HG03095 (cell line): ENCODE results near the gene GPX3.

Source experiments
- ATAC-seq: cut with Tn5 transposase; IDR thresholded peaks from one replicate; pipeline ENCODE4 v1.9.1; 2021; ENCODE audit warnings: moderate library complexity; ENCODE audit not compliant: unreplicated experiment

The GPX3 gene

DNA sequence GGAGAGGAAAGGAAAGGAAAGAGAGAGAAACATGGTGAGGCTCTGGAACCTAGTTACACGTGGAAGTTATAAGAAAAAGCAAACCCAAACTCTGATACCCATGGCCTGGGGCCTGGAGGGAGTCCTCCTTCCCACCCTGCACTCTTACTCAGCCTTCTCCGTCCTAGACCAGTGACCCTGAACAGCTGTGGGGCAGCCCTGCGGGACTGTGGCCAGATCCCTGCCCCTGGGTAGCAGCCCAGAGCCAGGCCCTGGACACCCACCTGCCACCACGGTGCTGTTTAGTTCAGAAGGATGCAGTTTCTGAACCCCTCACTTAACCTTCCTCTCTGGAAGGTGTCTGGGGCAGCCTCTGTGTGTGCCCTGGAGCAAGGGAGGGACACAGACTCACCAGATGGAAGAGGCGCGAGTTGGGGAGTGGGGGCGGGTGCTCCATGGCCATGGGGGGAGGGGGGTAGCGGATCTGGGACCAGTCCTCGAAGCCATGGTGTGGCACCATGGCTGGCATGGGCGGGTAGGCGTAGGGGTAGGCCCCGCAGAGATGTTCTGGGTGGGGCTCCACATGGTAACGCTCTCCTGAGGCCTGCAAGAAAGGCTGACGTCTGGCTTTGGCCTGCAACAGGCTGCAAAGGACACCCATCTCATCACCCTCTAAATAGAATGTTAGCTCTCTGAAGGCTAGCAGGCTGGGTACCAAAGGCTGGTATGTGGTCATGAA is 13.0 kb downstream of the GPX3 start:
- no peak for ATAC-seq

DNA sequence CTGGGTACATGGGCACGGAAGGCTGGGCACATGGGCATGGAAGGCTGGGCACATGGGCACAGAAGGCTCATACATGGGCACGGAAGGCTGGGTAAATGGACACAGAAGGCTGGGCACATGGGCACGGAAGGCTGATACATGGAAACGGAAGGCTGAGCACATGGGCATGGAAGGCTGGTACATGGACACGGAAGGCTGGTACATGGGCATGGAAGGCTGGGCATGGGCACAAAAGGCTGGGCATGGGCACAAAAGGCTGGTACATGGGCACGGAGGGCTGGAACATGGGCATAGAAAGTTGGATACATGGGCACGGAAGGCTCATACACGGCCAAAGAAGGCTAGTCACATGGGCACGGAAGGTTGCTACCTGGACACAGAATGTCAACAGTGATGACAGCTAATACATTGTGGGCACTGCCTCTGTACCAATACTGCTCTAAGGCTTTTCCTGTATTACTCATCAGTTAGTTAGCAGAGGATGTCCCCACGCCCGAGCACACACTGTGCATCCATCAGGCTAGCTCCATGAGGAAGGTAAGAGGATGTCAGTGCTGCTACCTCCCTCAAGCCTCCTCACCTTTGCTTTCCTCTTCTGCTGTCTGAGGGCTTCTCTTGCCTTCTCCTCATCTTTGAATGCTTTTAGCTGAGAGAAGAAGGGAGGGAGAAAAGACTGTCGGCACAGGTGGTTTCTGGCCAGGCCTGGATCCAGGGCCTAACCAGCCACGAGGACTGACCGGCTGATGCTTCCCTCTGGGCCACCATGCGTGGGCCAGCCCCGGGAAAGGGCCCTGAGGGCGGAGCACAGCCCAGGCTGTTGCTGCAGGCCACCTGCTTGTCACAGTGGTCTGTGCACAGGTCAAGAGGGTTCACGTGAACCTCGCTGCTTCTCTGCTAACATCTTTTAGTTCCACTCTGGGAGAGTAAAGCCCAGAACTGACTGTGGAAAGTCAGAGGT is 14.3 kb downstream of the GPX3 start:
- ATAC-seq = no peak

DNA sequence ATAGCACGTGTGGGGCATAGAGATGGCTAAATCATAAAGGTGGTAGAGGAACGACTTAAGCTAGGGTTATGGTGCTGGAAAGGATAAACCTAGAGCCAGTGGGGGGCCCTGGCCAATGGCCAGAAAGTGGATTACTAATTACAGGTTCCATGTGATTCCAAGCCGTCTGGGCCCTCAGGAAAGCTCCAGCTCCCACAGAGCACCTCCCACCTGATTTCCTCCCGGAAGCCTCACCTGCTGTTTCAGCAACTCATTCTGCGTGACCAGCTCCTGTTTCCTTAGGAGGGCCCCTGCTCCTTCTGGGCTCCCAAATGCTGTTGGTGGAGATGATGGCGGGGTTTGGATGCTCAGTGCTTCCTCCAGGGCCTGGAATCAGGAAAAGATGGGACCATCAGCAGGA is 16.2 kb downstream of the GPX3 start:
- no peak for ATAC-seq

DNA sequence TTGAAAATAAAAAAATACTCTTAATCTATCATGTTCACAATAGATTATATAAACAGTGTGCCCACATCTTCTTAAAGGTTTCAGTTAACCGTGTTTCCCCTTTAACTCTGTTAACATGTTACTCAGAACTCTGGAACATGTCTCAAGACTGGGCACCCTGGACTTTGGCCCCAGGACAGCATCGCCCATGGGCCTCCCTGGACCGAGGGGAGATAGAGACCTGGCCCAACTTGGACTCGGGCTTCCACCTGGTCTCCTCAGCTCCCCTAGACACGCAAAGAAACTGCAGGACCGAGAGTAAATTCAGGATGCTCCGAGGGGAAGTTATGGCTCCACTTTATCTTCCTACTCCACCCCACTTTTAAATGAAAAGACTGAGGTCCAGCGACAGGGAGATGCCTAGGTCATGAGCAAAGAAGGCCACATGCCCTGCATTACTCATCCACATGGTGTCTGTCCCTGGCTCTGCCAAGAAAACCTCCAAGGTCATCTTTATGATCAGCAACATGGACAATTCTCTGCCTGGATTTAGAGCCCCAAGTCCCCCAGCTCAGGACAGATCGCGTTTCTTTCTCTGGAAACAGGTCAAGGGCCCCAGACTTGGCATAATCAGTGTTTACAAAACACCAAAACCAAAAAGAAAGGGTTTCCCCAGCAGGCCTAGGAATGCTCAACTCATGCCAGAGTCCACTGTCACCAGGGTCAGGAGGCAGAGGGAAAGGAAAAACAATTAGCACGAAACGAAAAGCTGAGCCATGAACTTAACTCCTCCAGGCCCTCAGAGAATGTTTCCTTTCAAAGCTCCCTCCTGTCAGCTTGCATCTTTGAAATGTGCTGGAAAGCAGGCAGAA is 17.4 kb downstream of the GPX3 start:
- ATAC-seq = no peak

DNA sequence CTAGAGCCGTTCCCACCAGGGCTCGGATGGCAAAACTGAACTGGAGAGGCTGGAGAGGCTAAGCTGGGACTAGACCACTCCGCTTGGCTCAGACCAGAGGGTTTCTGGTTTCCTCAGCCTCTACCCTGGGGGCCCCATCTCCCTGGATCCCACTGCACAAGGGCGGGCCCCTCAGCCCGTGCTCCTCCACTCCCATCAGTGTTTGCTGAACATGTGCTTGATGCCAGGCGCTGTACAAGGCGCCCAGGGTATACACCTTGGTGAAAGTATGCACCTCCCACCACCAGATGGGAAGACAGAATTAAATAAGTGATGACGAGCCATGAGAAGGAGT is 18.0 kb downstream of the GPX3 start:
- ATAC-seq = no peak

DNA sequence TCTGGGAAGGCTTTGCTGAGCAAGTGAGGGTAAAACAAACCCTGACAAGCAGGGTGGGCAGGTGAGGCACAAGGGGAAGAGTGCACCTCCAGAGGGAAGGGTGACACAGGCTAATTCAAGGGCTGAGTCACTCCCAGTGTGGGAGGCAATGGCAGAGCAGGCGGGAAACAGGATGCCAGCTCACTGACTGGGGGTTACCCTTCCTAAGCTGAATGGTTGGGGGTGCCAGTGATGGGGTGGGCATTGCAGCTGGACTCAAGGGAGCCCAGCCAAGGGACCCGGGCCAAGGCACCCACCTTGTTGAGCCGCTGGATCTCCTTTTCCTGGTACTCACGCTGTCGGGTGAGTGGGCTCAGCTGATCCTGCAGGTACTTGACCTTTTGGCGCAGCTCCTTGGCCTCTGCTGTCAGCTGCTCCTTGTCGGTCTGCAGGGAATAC is 18.4 kb downstream of the GPX3 start:
- ATAC-seq = no peak

DNA sequence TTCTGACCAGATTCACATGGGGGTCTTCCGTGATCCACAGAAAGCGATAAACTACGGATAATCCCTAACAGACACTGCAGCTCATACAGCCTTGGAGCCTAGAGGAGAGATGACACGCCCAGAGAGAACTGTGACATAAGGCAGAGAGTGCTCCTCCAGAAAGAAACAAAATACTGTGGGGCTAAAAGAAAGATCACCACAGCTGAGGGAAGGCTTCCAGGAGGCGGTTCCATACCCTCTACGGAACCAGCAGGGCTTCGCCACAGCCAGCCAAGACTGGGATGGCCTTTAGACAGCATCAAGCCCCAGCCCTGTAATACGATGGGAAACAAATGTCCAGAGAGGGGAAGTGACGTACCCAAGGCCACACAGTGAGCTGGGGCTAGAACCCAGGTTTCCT is 19.3 kb downstream of the GPX3 start:
- no peak for ATAC-seq

DNA sequence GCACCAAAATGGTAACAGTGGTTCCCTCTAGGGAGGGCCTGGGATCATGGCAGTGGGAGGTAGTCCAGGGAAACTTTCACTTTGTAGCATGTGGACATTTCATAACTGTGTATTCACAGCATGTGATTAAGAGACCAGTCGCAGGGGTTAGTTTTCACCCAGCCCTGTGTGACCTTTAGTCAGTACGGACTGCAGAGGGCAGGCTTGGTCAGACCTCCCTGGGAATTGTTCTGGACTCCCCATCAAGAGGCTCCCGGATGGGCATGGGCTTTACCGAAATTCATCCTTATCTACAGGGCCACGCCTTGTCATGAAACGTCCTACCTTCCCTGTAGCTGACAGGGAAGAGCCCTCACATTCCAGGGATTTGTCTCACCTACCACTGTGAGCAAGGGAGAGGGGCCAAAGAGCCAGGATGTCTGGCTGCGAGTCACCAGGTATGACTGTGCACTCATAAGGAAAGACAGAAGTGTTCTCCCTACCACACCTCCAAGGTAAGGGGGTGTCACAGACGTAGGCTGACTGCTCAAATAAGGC is 19.9 kb downstream of the GPX3 start:
- ATAC-seq = no peak

DNA sequence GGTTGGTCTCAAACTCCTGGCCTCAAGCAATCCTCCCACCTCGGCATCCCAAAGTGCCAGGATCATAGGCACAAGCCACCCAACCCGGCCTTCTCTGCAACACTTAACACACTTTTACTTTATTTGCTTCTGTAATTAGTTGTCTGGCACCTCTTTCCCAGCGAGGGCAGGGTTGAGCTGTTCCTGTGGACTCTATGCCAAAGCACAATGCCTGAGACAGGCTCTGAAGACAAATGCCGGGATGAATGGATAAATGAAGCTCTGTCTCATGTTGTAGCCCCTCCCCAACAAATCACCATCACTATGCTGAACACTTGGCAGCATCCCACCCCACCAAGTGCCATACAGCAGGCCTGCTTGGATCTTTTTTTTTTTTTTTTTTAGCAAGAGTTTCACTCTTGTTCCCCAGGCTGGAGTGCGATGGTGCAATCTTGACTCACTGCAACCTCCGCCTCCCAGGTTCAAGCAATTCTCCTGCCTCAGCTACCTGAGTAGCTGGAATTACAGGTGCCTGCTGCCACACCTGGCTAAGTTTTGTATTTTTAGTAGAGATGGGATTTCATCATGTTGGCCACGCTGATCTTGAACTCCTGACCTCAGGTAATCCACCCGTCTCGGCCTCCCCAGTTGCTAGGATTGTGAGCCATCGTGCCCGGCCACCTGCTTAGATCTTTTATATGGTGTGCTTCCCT is 21.3 kb downstream of the GPX3 start:
- ATAC-seq = no peak

DNA sequence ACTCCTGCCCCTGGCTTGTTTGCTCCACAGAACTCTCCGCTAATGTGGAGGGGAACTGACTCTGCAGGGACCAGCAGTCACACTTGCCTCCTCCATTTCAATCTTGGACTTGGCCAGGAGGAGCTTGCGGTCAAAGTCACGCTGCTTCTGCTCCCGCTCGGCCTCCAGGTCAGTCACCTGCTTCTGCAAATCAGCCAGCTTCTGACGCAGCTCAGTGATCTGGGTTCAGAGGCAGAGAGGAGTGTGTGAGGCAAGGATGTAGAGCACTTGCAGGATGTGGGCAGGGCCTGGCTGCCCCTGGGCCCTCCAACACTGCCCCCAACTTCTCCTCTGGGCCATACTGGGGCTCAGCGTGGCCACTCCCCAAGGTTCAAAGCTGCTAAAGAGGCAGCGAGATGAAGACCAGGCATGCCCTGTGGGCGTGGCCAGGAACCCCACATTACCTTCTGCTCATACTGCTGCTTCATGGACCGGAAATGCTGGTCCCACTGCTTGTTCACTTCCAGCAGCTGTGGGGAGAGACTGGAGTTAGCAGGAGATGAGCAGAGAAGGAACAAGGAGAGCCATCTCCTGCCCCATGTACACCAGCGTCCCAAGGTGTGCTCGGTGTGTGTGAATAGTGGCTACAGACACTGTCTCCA is 22.2 kb downstream of the GPX3 start:
- no peak for ATAC-seq

DNA sequence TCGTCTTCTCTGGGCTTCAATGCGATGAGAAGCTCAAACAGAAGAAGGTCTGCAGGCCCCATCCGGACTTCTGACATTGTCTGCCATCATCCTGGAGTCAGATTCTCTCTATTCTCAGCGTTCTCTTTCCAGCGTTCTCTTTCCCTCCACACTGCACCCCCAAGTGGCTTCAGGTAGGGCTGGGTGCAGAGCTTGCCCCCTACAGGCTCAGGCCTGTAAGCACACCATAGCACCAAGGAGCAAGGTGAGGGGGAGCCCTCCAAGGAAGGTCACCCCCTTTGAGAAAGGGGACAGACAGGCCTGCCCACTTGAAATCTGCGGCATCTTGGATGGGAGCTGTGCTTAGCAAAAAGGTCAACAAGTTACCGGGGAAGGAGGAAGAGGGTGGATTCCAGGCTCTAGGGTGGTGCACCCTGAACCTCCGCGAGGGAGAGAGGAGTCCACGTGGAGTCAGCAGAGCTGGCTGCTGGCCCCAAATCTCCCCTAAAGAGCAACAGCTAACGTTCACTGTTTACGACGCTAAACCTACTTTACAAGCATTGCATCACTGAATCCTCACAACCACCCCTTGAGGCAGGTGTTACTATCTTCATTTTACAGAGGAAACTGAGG is 27.5 kb downstream of the GPX3 start:
- ATAC-seq = no peak

DNA sequence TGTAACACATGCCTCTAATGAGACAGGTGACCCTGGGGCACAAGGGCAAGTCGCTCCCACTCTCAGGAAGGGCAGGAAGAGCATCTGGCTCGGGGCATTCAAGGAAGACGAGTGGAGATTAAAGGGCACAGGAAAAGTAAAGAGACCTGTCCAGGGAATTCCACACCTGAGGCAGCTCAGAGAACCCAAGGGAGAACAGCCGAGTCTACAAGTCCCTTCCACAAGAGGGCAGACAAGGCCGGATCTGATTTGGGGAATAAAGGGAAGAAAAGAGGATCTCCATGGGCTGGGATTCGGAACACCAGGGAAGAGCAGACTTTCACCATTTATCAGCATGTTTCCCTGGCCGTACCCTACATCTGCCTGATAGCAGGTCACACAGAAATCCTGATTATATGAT is 28.1 kb downstream of the GPX3 start:
- no peak for ATAC-seq

DNA sequence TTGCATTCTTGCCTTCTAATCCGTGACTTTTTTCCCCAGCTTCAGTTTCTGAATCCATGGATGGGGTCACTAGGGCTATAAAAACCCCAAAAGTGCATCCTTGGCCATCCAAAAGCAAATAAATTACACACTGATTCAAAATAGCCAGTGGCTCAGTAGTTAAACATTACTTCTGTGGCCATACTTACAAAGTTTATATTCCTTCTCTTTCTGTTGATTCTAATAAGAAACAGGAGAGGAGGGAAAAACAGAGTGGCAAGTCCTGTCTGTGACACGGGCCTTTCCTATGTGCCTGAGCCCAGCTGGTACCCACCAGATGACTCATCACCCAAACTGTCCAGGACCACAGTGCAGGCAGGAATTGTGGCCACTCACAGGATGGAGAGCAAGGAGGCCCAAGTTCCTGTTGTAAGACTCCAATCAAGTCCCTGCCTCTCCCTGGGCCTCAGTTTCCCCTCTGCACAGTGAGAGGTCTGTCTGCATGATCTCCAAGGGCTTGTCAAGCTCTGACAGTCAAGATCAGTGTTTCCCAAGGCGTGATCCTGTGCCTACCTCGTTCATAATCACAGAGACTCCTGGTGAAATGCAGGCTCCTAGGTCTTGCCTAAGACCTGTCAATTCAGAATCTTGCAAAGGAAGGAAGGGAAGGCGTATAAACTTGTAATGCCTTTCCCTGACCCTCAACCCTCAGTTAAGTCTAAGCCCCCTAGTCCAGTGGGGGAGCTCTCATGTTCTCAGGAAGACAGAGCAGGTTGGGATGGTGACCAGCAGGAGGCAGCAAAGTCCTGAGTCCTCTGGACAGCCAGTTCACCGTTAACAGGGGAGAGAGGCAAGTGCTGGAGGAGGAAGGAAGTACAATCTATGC is 30.9 kb downstream of the GPX3 start:
- no peak for ATAC-seq

DNA sequence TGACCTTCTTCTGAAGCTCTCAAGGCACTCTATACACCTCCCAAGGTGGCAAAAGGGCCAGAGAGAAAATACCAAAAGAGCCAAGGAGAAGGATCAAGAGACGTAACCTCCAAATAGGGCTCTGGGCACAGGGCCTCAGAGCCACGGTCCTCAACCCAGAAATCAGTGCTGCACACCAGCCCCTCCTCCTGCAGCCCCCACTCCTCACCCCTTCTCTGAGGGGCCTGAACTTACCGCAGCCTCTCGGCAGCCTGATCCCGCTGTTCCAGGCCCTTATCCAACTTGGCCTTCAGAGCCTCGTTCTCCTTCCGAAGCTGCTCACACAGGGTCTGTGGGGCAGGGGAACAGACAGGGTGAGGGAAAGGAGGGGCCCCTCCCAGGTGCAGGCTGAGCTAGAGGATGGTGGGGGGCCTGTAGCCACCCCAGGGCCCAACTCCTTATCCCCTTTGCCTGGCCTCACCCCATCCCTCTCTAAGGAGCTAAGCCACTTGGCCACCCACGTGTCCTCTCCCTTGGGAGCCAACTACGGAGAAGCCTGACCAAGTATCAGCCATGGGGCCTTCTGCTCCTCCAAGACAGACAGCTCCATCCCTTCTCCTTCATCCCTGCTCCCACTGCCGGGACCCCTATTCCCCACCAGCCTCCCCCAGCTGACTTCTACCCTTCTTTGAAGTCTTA is 31.7 kb downstream of the GPX3 start:
- ATAC-seq = no peak

DNA sequence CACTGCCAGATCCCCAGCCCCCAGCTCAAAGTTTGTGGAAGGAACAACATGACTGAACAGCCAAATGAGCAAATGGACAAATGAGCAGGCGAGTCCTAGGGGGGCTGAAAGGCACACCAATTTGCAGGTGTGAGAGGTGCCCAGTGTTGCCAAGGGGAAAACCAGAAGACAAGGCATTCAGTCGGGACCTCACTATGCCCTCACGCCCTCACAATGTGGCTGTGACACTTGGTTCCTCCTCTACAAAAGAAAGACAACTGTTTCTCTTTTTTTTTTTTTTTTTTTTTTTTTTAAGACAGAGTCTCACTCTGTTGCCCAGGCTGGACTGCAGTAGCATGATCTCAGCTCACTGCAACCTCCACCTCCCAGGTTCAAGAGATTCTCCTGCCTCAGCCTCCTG is 32.4 kb downstream of the GPX3 start:
- ATAC-seq = no peak

DNA sequence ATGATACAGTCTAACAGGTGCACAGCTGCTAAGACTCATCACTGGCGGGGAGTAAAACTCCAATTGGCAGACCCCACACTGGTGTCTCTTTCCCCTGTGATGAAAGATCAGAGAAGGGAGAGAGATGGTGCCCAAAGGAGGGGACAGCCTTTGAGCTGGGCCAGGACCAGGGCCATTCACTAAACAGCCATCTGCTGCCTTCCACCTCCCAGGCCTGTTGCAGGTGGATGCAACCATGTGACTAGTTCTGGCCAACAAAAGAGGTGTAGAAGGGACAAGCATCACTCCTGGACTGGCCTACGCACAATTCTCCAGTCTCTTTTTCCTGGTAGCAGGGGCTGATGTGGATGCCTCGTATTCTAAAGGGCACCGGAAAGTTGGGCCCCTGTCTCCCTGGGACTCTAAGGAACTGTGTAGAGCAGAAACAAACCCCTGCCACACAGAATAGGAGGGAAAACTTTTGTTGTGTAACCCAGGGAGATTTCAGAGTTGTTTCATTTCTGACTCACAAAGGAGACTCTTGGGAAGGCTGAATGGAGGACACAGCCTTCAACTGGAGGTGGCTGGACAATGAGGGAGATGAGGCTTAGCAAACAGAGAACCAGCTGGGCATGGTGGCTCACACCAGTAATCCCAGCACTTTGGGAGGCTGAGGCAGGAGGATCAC is 33.5 kb downstream of the GPX3 start:
- no peak for ATAC-seq

DNA sequence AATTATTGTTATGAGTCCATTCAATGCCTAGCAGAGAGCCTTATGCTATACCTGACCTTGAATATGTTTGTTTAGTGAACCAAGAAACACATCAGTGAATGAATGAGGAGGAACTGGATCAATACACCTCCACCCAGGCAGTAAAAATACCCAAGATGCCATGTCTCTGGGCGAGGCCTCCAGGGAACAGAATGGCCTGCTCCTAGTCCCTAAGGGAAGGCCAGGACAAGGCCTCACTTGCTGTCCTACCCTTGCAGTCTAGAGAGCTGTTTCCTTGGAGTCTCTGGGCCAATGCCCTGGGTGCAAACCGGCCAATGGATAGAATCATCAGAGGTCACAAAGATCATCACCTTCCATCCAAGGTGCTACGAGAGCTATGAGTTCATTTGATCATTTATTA is 34.3 kb downstream of the GPX3 start:
- ATAC-seq = no peak

DNA sequence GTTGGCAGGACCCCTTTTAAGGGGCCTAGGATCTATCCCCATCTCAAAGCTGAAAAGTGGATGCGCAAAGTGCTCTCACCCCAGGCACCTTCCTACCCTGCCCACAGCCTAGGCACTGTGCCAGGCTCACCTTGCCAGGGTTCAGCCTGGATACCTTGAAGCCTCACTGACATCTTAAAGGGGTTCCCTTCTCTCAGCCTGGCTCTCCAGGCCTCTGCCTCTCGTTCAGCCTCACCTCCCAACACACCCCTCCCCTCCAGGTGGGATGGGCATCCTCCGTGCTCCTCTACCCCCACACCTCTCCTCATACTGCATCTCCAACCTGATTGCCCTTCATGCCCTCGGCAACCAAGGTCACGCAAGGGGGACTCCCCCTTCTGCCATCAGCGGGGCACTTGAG is 34.9 kb downstream of the GPX3 start:
- no peak for ATAC-seq
